Left lung (tissue), 10 donors: Measurements from ENCODE around the gene TAS1R3. TPM values are rescaled to one million over a fixed set of nuclear protein-coding genes. Genes with fewer than 3 reads are reported as not detected.
"Not testable (repeated sequence)": the region's sequence is repeated elsewhere in the genome, so short reads cannot be mapped to it uniquely, and the experiment has no call there.

Experiments used
- ATAC-seq: fragments of 200-7000 bp; cut with Tn5 transposase; one replicate; pipeline ENCODE4 v1.9.1; 2020; ENCODE audit warnings: moderate library complexity
- DNase-seq, 4 donors: peaks; one replicate each; pipeline ENCODE4 v3.0.0-alpha.2; 2013 to 2020
- H3K27ac ChIP-seq, 2 donors: fragments of 200-600 bp; sonication (generic) in 1 of 2; one replicate each; pipeline versions ENCODE4 v1.5.0 to v1.8.0; 2020 to 2021
- H3K27me3 ChIP-seq, 2 donors: fragments of 200-600 bp; sonication (generic) in 1 of 2; one replicate each; pipeline versions ENCODE4 v1.5.0 to v1.8.0; 2020 to 2021
- H3K36me3 ChIP-seq, 2 donors: fragments of 200-600 bp; sonication (generic) in 1 of 2; one replicate each; pipeline versions ENCODE4 v1.5.0 to v1.8.0; 2020 to 2021
- H3K4me1 ChIP-seq, 2 donors: fragments of 200-600 bp; one replicate each; pipeline ENCODE4 v1.8.0; 2021
- H3K4me3 ChIP-seq, 2 donors: fragments of 200-600 bp; sonication (generic) in 1 of 2; one replicate each; pipeline versions ENCODE4 v1.5.0 to v1.8.0; 2020 to 2021; ENCODE audit warnings: mild to moderate bottlenecking in 1 of 2
- H3K9me3 ChIP-seq, 2 donors: fragments of 200-600 bp; sonication (generic) in 1 of 2; one replicate each; pipeline versions ENCODE4 v1.5.0 to v1.8.0; 2020 to 2021
- CTCF ChIP-seq, 2 donors: fragments of 200-600 bp; sonication (generic) in 1 of 2; IDR thresholded peaks; one replicate each; pipeline versions ENCODE4 v1.5.0 to v1.8.0; 2021; ENCODE audit warnings: antibody characterized with exemption in 2 of 2
- intact Hi-C, 2 donors: fragments of 100-400 bp; cut with DNase I; formaldehyde crosslinking; loops; one replicate each; pipeline versions ENCODE4 v1.11.2 to v1.14.2; 2022
- polyA plus RNA-seq, 6 donors: library from polyadenylated mRNA; unstranded; fragments of 120-200 nt; gene quantifications; one replicate each; pipeline ENCODE4 v1.2.1, GENCODE V29; 2013; ENCODE audit not compliant: insufficient read length in 6 of 6
- total RNA-seq, 2 donors: library from RNA; stranded (reverse); fragmentation: NEBNext Ultra II Directional; extraction: Animal tissue kit (Norgen Biotek cat#: 25700); gene quantifications; one replicate each; pipeline ENCODE4 v1.2.1, GENCODE V29; 2021
- donor health status: DM: no; HTN: yes; CAD: no.
- donor health status: DM: no; HTN: no; CAD: no.

Gene TAS1R3
- total and polyA plus RNA-seq, 8 donors, result 0.20 to 0.75 (median 0.34) TPM

GRCh38 chr1:1313500-1314236 is 17.4 kb upstream of the TAS1R3 start:
- no peak for TF ChIP-seq CTCF (IDR thresholded peaks at IDR 0.05)
- no peaks in the 10 kb centered on the region for H3K9me3 ChIP-seq
- intact Hi-C loops, result no loop called here
- peaks cover 0 to 85% of the 10 kb centered on the region in 2 donors for H3K36me3 ChIP-seq
- no peak overlapping the region for H3K4me3 ChIP-seq
- H3K27ac ChIP-seq, result no peak overlapping the region
- ATAC-seq, result no peak
- no peak for DNase-seq
- H3K4me1 ChIP-seq, result peaks cover 3 to 27% of the 10 kb centered on the region in 2 donors
- H3K27me3 ChIP-seq, result no peaks in the 10 kb centered on the region

GRCh38 chr1:1314237-1314586 is 16.9 kb upstream of the TAS1R3 start:
- DNase-seq, result no peak
- Histone ChIP-seq H3K4me3 (no peak overlapping the region), H3K4me1 (peaks cover 7 to 27% of the 10 kb centered on the region in 2 donors), H3K27me3 (no peaks in the 10 kb centered on the region), H3K36me3 (peaks cover 0 to 90% of the 10 kb centered on the region in 2 donors), H3K9me3 (no peaks in the 10 kb centered on the region), H3K27ac (no peak overlapping the region)
- intact Hi-C loops, result no loop called here
- TF ChIP-seq CTCF (IDR thresholded peaks at IDR 0.05), result no peak
- no peak for ATAC-seq

- ATAC-seq, result no peak
- intact Hi-C loops, result no loop called here
- no peak for TF ChIP-seq CTCF (IDR thresholded peaks at IDR 0.05)
- Histone ChIP-seq H3K9me3 (no peaks in the 10 kb centered on the region), H3K27me3 (no peaks in the 10 kb centered on the region), H3K36me3 (peaks cover 0 to 93% of the 10 kb centered on the region in 2 donors), H3K4me1 (peaks cover 7 to 22% of the 10 kb centered on the region in 2 donors), H3K27ac (no peak overlapping the region), H3K4me3 (no peak overlapping the region)
- no peak for DNase-seq
Measured at GRCh38 chr1:1314678-1315335, 16.3 kb upstream of the TAS1R3 start.

- no peak for ATAC-seq
- Histone ChIP-seq H3K27me3 (no peaks in the 10 kb centered on the region), H3K4me1 (peaks cover 7 to 22% of the 10 kb centered on the region in 2 donors), H3K4me3 (no peak overlapping the region), H3K36me3 (peaks cover 0 to 93% of the 10 kb centered on the region in 2 donors), H3K27ac (no peak overlapping the region), H3K9me3 (no peaks in the 10 kb centered on the region)
- DNase-seq, result no peak
- intact Hi-C loops, result no loop called here
- no peak for TF ChIP-seq CTCF (IDR thresholded peaks at IDR 0.05)
Measured at GRCh38 chr1:1315435-1315954, 15.6 kb upstream of the TAS1R3 start.

- ATAC-seq, intact Hi-C loops, H3K27ac ChIP-seq, DNase-seq, H3K27me3 ChIP-seq, H3K9me3 ChIP-seq, H3K4me3 ChIP-seq: not testable (repeated sequence)
- H3K4me1 ChIP-seq, result peaks cover 7 to 26% of the 10 kb centered on the region in 2 donors
- peaks cover 0 to 93% of the 10 kb centered on the region in 2 donors for H3K36me3 ChIP-seq
Measured at GRCh38 chr1:1316199-1316598, 14.9 kb upstream of the TAS1R3 start.
